Fibroblast of peridontal ligament (primary cell): ENCODE results near the gene YEATS4.

ENCODE experiments used
- DNase-seq: peaks from one replicate; pipeline ENCODE4 v3.0.0-alpha.2; 2010; ENCODE audit errors: extremely low read depth

Gene YEATS4

DNA sequence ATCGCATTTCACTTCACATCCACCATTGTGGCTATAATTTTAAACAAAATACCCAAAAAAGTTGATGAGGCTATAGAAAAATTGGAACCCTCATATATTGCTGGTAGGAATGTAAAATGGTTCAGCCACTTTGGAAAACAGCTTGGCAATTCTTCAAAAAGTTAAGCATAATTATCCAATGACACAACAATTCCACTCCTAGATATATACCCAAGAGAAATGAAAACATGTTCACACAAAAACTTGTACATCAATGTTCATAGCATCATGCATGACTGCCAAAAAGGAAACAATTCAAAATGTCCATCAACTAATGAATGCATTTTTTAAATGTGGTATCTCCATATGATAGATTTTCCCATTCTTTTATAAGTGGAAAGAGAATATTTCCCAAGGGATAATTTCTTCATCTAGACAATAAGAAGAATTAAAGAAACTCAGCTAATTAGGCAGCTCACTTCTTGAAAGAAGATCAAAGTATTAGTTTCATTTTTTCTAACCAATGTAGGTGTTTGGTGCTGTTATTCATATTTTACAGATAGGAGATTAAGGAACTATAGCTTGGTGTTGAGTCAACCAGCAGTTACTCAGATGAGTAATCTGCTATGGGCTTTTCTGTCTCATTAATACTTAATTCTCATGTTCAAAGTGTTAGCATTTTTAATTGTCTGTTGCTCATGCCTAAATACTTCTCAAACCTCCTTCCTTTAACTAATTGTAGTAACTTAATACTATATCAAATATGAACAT, 32.8 kb downstream of the YEATS4 start:
- DNase-seq = peak; percentile 15

GRCh38 chr12:69396041-69396440, 36.5 kb downstream of the YEATS4 start:
- DNase-seq = no peak

GRCh38 chr12:69396963-69397362, 37.4 kb downstream of the YEATS4 start:
- no peak for DNase-seq

DNA sequence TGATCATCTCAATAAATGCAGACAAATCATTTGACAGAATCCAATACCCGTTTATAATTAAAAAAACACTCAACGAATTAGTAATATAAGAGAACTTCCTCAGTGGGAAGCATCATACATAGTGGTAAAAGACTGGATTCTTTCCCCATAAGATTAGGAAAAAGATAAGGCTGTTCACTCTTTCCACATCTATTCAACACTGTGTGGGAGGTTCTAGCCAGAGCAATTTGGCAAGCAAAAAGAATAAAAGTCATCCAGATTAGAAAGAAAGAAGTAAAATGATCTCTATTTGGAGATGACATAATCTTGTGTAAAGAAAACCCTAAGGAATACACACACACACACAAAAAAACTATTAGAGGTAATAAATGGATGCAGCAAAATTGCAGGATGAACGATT, 38.4 kb downstream of the YEATS4 start:
- peak; percentile 18 for DNase-seq

DNA sequence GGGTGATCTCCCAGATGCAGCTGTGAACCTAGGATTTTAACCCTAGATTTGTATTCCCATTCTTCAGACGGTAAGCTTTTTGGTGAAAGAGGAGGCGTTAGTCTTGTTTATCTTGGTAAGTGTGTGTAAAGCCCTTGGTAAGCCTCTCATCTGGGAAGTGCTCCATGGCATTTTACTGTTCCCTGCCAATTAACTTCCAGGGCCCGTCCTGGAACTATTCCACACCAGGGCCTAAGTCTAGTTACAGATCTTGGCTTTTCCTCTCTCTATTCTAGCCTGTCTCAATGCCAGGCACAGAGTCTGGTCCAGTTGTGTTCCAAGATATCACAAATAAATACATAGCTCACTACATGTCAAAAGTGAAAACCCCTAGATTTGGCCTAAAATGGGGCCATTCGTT, 42.4 kb downstream of the YEATS4 start:
- no peak for DNase-seq

- DNase-seq = no peak
These were observed 45.5 kb downstream of the YEATS4 start for GRCh38 chr12:69404851-69405565.

DNA sequence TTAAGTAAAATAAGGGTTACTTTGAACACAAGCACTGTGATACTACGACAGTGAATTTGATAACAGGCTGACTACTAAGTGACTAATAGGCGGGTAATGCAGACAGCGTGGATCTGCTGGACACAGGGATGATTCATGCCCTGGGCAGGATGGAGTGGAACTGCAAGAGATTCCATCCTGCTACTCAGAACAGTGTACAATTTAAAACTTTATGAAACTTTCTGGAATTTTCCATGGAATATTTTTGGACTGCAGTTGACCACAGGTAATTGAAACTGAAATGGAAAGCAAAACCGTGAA, 46.0 kb downstream of the YEATS4 start:
- DNase-seq = peak; percentile 93

GRCh38 chr12:69406217-69406616, 46.7 kb downstream of the YEATS4 start:
- DNase-seq = no peak

GRCh38 chr12:69410571-69410970, 51.0 kb downstream of the YEATS4 start:
- DNase-seq = no peak

GRCh38 chr12:69412655-69413054, 53.1 kb downstream of the YEATS4 start:
- no peak for DNase-seq

GRCh38 chr12:69415471-69416275, 56.1 kb downstream of the YEATS4 start:
- DNase-seq = peak; percentile 98

GRCh38 chr12:69417231-69417630, 57.7 kb downstream of the YEATS4 start:
- DNase-seq = no peak

DNA sequence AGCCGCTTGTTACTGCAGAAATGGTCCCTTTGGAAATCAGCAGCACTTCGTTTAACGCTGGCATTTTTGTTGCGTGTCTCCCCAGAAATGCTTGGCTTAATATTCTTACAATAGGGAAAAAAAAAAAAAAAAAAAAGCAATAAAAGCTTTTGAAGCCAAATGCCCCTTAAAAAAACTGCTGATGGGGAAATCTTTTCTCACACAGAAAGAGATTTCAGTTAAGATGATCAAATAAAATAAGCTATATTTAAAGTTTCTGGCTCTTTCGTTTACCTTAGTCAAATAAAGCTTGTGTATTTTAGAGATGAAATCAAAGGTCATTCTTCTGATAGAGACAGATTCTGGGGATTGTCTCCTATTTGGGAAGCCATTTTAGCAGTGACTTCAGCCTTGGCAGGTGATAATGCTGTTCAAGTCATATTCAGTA, 58.2 kb downstream of the YEATS4 start:
- no peak for DNase-seq

DNA sequence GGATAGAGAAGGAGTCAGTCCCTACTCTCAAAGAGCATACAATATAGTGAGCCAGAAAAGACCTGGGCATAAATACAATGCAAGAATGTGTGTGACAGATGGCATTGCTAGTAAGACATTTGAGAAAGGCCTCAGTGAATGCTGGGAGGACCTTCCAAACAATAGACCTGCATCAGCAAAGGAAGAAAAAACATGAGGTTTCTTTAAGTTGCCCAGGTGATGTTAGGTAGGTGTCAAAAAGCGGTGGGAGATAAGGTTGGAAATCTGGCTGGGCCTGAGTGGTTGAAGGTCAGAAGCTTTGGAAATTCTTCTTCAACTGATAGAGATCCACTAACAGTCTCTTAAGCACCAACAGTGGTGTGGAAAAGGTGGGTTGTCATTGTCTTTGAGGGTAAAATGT, 60.2 kb downstream of the YEATS4 start:
- no peak for DNase-seq

DNA sequence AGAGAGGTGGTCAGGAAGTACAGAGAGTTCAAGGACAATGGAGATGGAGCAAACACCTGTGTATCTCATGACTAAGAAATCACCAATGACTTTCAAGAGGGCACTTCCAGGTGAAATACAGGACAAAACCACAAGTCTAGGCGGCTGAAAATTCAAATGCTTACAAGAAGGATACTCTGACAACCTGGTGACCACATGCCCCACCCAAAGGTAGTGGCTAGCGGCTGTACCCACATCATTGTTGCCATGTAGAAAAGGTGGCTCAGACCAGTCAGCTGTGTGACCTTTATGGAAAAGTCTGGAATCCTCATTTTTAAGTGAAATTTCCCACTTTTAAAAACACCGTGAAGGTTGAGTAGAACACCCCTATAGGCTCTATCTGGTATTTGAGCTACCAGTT, 62.0 kb downstream of the YEATS4 start:
- no peak for DNase-seq

- no peak for DNase-seq
These were observed 63.7 kb downstream of the YEATS4 start for GRCh38 chr12:69423037-69423905.

GRCh38 chr12:69425417-69425816, 65.9 kb downstream of the YEATS4 start:
- no peak for DNase-seq

- no peak for DNase-seq
These were observed 69.0 kb downstream of the YEATS4 start for GRCh38 chr12:69428351-69429073.

- no peak for DNase-seq
These were observed 71.5 kb downstream of the YEATS4 start for GRCh38 chr12:69430942-69431590.

- peak; percentile 12 for DNase-seq
These were observed 72.2 kb downstream of the YEATS4 start for GRCh38 chr12:69431591-69432222.
